ENCODE measurements around the gene SGPP2.

GRCh38 chr2:222572751-222573174 is 148.4 kb downstream of the SGPP2 start:
- TF ChIP-seq CTCF (conservative IDR thresholded peaks at IDR 0.05) = no peak
- no peak for TF ChIP-seq EZH2 (IDR thresholded peaks at IDR 0.05; ENCODE audit: low read depth)

Data from PC-9 (cell line).